IMR-90 (cell line): ENCODE data around the gene TMC3. TPM values are rescaled to one million over a fixed set of nuclear protein-coding genes. Genes with fewer than 3 reads are reported as not detected.
"Not testable (repeated sequence)": the region's sequence is repeated elsewhere in the genome, so short reads cannot be mapped to it uniquely, and the experiment has no call there.

ENCODE experiments used
- ATAC-seq: fragments of 200-7000 bp; cut with Tn5 transposase; 2 replicates; pipeline ENCODE4 v1.9.1; 2020; ENCODE audit warnings: low read depth, mild to moderate bottlenecking, moderate library complexity
- BruUV-seq: library from RNA; stranded (reverse); fragments of 400-500 nt; replicated peaks from 2 replicates; lab custom pipeline; 2021; lab: Mats Ljungman, UMichigan
- CTCF ChIA-PET: fragments of 300-600 bp; formaldehyde crosslinking; extraction: SDS; loops from one replicate; lab custom pipeline; 2021; ENCODE audit warnings: antibody characterized with exemption; lab: Yijun Ruan, JAX
- POLR2A ChIA-PET: fragments of 300-600 bp; sonication (Branson Sonifier 250); formaldehyde crosslinking; loops from one replicate; lab custom pipeline; 2022; ENCODE audit warnings: antibody characterized with exemption; ENCODE audit not compliant: unreplicated experiment; lab: Charles Lee
- DNase-seq: peaks from one replicate; pipeline ENCODE4 v3.0.0; 2013
- H2AFZ ChIP-seq: replicated peaks from 2 replicates; pipeline ENCODE3; 2013; ENCODE audit warnings: low read length, mild to moderate bottlenecking; ENCODE audit not compliant: poor library complexity
- H2AK5ac ChIP-seq: 2 replicates; pipeline ENCODE4 v1.6.1; 2013; ENCODE audit warnings: low read depth, low read length, inconsistent platforms
- H2AK9ac ChIP-seq: replicated peaks from 2 replicates; pipeline ENCODE3; 2013; ENCODE audit warnings: mild to moderate bottlenecking, low read depth, low read length, moderate library complexity; ENCODE audit not compliant: poor library complexity
- H2BK120ac ChIP-seq: 2 replicates; pipeline ENCODE4 v1.6.1; 2013; ENCODE audit warnings: low read depth, low read length, inconsistent platforms
- H2BK15ac ChIP-seq: 3 replicates; pipeline ENCODE4 v1.6.1; 2013; ENCODE audit warnings: low read depth, low read length, inconsistent platforms
- H2BK20ac ChIP-seq: 2 replicates; pipeline ENCODE4 v1.6.1; 2013; ENCODE audit warnings: low read depth, mild to moderate bottlenecking, inconsistent platforms, low read length, moderate library complexity
- H2BK5ac ChIP-seq: 2 replicates; pipeline ENCODE4 v1.6.1; 2013; ENCODE audit warnings: mild to moderate bottlenecking, low read depth, low read length, inconsistent platforms; ENCODE audit not compliant: poor library complexity, severe bottlenecking
- H3K14ac ChIP-seq: replicated peaks from 2 replicates; pipeline ENCODE4 v1.6.1; 2013; ENCODE audit warnings: low read depth, low read length, inconsistent platforms
- H3K18ac ChIP-seq: 2 replicates; pipeline ENCODE4 v1.6.1; 2013; ENCODE audit warnings: low read depth, low read length, control low read depth
- H3K23ac ChIP-seq: 2 replicates; pipeline ENCODE4 v1.6.1; 2013; ENCODE audit warnings: low read depth, low read length, inconsistent platforms
- H3K27ac ChIP-seq: 2 replicates; pipeline ENCODE4 v1.5.1; 2013; ENCODE audit warnings: mild to moderate bottlenecking, control low read depth, low read length; ENCODE audit not compliant: insufficient read depth
- H3K27me3 ChIP-seq: 2 replicates; pipeline ENCODE4 v1.6.1; 2013; ENCODE audit warnings: low read length; ENCODE audit not compliant: control insufficient read depth, insufficient read depth
- H3K36me3 ChIP-seq: 2 replicates; pipeline ENCODE4 v1.6.1; 2013; ENCODE audit warnings: low read length, mixed read lengths; ENCODE audit not compliant: control insufficient read depth, insufficient read depth
- H3K4ac ChIP-seq: 2 replicates; pipeline ENCODE4 v1.6.1; 2013; ENCODE audit warnings: low read depth, low read length, inconsistent platforms
- H3K4me1 ChIP-seq: 2 replicates; pipeline ENCODE4 v1.6.1; 2013; ENCODE audit warnings: low read length, mixed read lengths; ENCODE audit not compliant: control insufficient read depth, insufficient read depth
- H3K4me2 ChIP-seq: 2 replicates; pipeline ENCODE4 v1.6.1; 2013; ENCODE audit warnings: low read depth, mild to moderate bottlenecking, control low read depth, low read length, moderate library complexity
- H3K4me3 ChIP-seq: 2 replicates; pipeline ENCODE4 v1.5.1; 2013; ENCODE audit warnings: low read depth, mild to moderate bottlenecking, control low read depth, low read length, moderate library complexity; ENCODE audit not compliant: insufficient read depth
- H3K56ac ChIP-seq: 2 replicates; pipeline ENCODE4 v1.6.1; 2013; ENCODE audit warnings: low read length, inconsistent platforms; ENCODE audit not compliant: insufficient read depth; ENCODE audit errors: extremely low read depth
- H3K79me1 ChIP-seq, 2 experiments: 2 replicates each; pipeline ENCODE4 v1.6.1; 2013; ENCODE audit warnings: low read length in 2 of 2, inconsistent platforms in 1 of 2, low read depth in 1 of 2
- H3K9ac ChIP-seq: 2 replicates; pipeline ENCODE4 v1.6.1; 2013; ENCODE audit warnings: low read depth, low read length, control low read depth
- H3K9me1 ChIP-seq: 2 replicates; pipeline ENCODE4 v1.6.1; 2013; ENCODE audit warnings: low read length, inconsistent platforms; ENCODE audit not compliant: insufficient read depth
- H3K9me3 ChIP-seq: 2 replicates; pipeline ENCODE4 v1.6.1; 2013; ENCODE audit warnings: low read length; ENCODE audit not compliant: control insufficient read depth, insufficient read depth
- H4K20me1 ChIP-seq: 2 replicates; pipeline ENCODE4 v1.6.1; 2013; ENCODE audit warnings: low read length, inconsistent platforms; ENCODE audit not compliant: insufficient read depth
- H4K5ac ChIP-seq: 2 replicates; pipeline ENCODE4 v1.6.1; 2013; ENCODE audit warnings: mild to moderate bottlenecking, low read depth, low read length, control low read depth
- H4K8ac ChIP-seq, 2 experiments: 2 replicates each; pipeline ENCODE4 v1.6.1; 2013; ENCODE audit warnings: low read depth in 2 of 2, low read length in 2 of 2, control low read depth in 1 of 2, inconsistent platforms in 1 of 2
- H4K91ac ChIP-seq: 2 replicates; pipeline ENCODE4 v1.6.1; 2013; ENCODE audit warnings: low read depth, low read length, inconsistent platforms; ENCODE audit not compliant: insufficient read depth
- WGBS, 2 experiments: methylation state at CpG; one replicate each; pipeline versions ENCODE4 v1.1.5 to v1.1.7; 2013; ENCODE audit warnings: missing lambda C conversion rate in 2 of 2; ENCODE audit not compliant: insufficient read length in 1 of 2; ENCODE audit errors: extremely low coverage in 2 of 2; 5-methylcytosine and 5-hydroxymethylcytosine counted together
- dilution Hi-C: fragments of 300-500 bp; cut with HindIII; formaldehyde crosslinking; loops from one replicate; pipeline ENCODE4 v1.14.3; 2018; ENCODE audit warnings: low sequenced_read_pairs; ENCODE audit not compliant: unreplicated experiment
- in situ Hi-C: fragments of 300-500 bp; cut with MboI; formaldehyde crosslinking; loops from 3 replicates; pipeline ENCODE4 v1.14.3; 2019; ENCODE audit warnings: low sequenced_read_pairs, inconsistent platforms, mixed read lengths
- intact Hi-C: fragments of 100-400 bp; cut with micrococcal nuclease; formaldehyde crosslinking; loops from 2 replicates; pipeline ENCODE4 v1.10.0; 2022
- polyA plus RNA-seq, 3 experiments: library from polyadenylated mRNA; depleted of rRNA; stranded (reverse); fragments of >200 nt; gene quantifications; 2 replicates each; pipeline ENCODE4 v1.2.3, GENCODE V29; 2012; ENCODE audit warnings: low replicate concordance in 1 of 3
- total RNA-seq: library from RNA; depleted of rRNA; stranded (reverse); fragments of >200 nt; gene quantifications from 2 replicates; pipeline ENCODE4 v1.2.3, GENCODE V29; 2012

The TMC3 gene
- total and polyA plus RNA-seq, 2 of the 4 experiments (the other 2 are of a cell fraction) = not detected

GRCh38 chr15:81331141-81331540 is 42.9 kb downstream of the TMC3 start:
- H2AFZ ChIP-seq, H4K5ac ChIP-seq, H3K9me3 ChIP-seq, H2BK15ac ChIP-seq, H3K4me2 ChIP-seq, H4K20me1 ChIP-seq, H3K23ac ChIP-seq, H3K4ac ChIP-seq, H3K56ac ChIP-seq, ATAC-seq, H4K8ac ChIP-seq, H2AK9ac ChIP-seq, H2BK120ac ChIP-seq, BruUV-seq, H3K18ac ChIP-seq, H2BK5ac ChIP-seq, H4K91ac ChIP-seq, H3K27me3 ChIP-seq, dilution Hi-C loops, H2AK5ac ChIP-seq, in situ Hi-C loops, H3K9ac ChIP-seq, H2BK20ac ChIP-seq, H3K4me3 ChIP-seq, intact Hi-C loops, H3K14ac ChIP-seq, H3K27ac ChIP-seq, H3K36me3 ChIP-seq, POLR2A ChIA-PET: not testable (repeated sequence)
- Histone ChIP-seq H3K9me1 (peaks cover 17% of the 10 kb centered on the region), H3K4me1 (peaks cover 17% of the 10 kb centered on the region), H3K79me1 (peaks cover 5 to 13% of the 10 kb centered on the region in 2 experiments; a peak in 3 of 4 replicates)
- WGBS, 2 experiments = 100% methylated on average over 1 of the region's 9 CpGs; no CpG with 5 or more reads in 1 of the 2 experiments
- CTCF ChIA-PET = interaction anchor here (1.4 kb wide), 1 partner anchor 70 kb away, joined by 4 read pairs; no protein-coding TSS in a partner anchor
- DNase-seq = peak; percentile 46
